ENCODE data around the gene SRRM3. TPM values are rescaled to one million over a fixed set of nuclear protein-coding genes. Genes with fewer than 3 reads are reported as not detected.
"Not testable (repeated sequence)": the region's sequence is repeated elsewhere in the genome, so short reads cannot be mapped to it uniquely, and the experiment has no call there.

Gene SRRM3
- total RNA-seq, 4 donors from 2014 or later, result 0.22 to 3.1 (median 2.4) TPM

- Histone ChIP-seq H3K36me3 (no peaks in the 10 kb centered on the region), H3K4me3 (no peak overlapping the region), H3K4me1 (peaks cover 0 to 28% (median 7%) of the 10 kb centered on the region in 4 donors), H3K9me3 (no peaks in the 10 kb centered on the region), H3K27ac (peak overlapping the region in 2 of 4 donors; percentile 17 to 78), H3K27me3 (no peaks in the 10 kb centered on the region)
- TF ChIP-seq CTCF (IDR thresholded peaks at IDR 0.05), result peak; percentile 100
- TF ChIP-seq EP300 (IDR thresholded peaks at IDR 0.05), result peak; percentile 73 to 79
- peak; percentile 15 to 25 for TF ChIP-seq POLR2A (IDR thresholded peaks at IDR 0.05)
- 6 to 10% methylated on average over 12 to 15 of the region's 15 CpGs for WGBS, 2 donors
- peak; percentile 95 to 98 for DNase-seq (ENCODE audit: low spot score in 2 of 2)
Observed at GRCh38 chr7:76314042-76314721, 112.5 kb downstream of the SRRM3 start.

GRCh38 chr7:76314740-76315139 is 113.0 kb downstream of the SRRM3 start:
- not testable (repeated sequence) for H3K4me3 ChIP-seq; H3K27me3 ChIP-seq; H3K9me3 ChIP-seq; H3K36me3 ChIP-seq; DNase-seq (ENCODE audit: low spot score in 2 of 2)
- H3K27ac ChIP-seq, result peak overlapping the region in 1 of 4 donors; percentile 78
- peaks cover 0 to 33% (median 12%) of the 10 kb centered on the region in 4 donors for H3K4me1 ChIP-seq
- WGBS, 2 donors, result 63 to 70% methylated on average over 6 of the region's 6 CpGs

GRCh38 chr7:76315364-76315763 is 113.7 kb downstream of the SRRM3 start:
- TF ChIP-seq EP300 (IDR thresholded peaks at IDR 0.05) (no peak), CTCF (IDR thresholded peaks at IDR 0.05) (no peak), POLR2A (IDR thresholded peaks at IDR 0.05) (no peak)
- 62 to 64% methylated on average over 5 of the region's 5 CpGs for WGBS, 2 donors

GRCh38 chr7:76316984-76317781 is 115.5 kb downstream of the SRRM3 start:
- Histone ChIP-seq H3K4me3 (peak overlapping the region; percentile 77 to 90 (median 84)), H3K4me1 (peaks cover 0 to 34% (median 11%) of the 10 kb centered on the region in 4 donors), H3K36me3 (peaks cover 0 to 4% (median 0%) of the 10 kb centered on the region in 3 donors), H3K27ac (peak overlapping the region; percentile 94 to 97 (median 96)), H3K27me3 (no peaks in the 10 kb centered on the region), H3K9me3 (no peaks in the 10 kb centered on the region)
- TF ChIP-seq CTCF (IDR thresholded peaks at IDR 0.05), result no peak
- no peak for TF ChIP-seq POLR2A (IDR thresholded peaks at IDR 0.05)
- TF ChIP-seq EP300 (IDR thresholded peaks at IDR 0.05), result no peak
- WGBS, 2 donors, result 58 to 61% methylated on average over 14 of the region's 14 CpGs
- DNase-seq (ENCODE audit: low spot score in 2 of 2), result no peak

More at GRCh38 chr7:76315364-76315763, 113.7 kb downstream of the SRRM3 start:
- no peak overlapping the region for H3K27ac ChIP-seq
- H3K9me3 ChIP-seq, result no peaks in the 10 kb centered on the region
- H3K36me3 ChIP-seq, result peaks cover 0 to 4% (median 0%) of the 10 kb centered on the region in 3 donors
- no peak for DNase-seq (ENCODE audit: low spot score in 2 of 2)
- H3K4me1 ChIP-seq, result peaks cover 0 to 36% (median 12%) of the 10 kb centered on the region in 4 donors
- H3K4me3 ChIP-seq, result no peak overlapping the region
- H3K27me3 ChIP-seq, result no peaks in the 10 kb centered on the region

- H3K27me3 ChIP-seq, result no peaks in the 10 kb centered on the region
- peak; percentile 92 to 96 for DNase-seq (ENCODE audit: low spot score in 2 of 2)
- H3K36me3 ChIP-seq, result peaks cover 0 to 4% (median 0%) of the 10 kb centered on the region in 3 donors
- H3K4me3 ChIP-seq, result peak overlapping the region; percentile 77 to 90 (median 84)
- H3K27ac ChIP-seq, result peak overlapping the region; percentile 94 to 97 (median 96)
- H3K4me1 ChIP-seq, result peaks cover 0 to 41% (median 11%) of the 10 kb centered on the region in 4 donors
- TF ChIP-seq CTCF (IDR thresholded peaks at IDR 0.05) (peak in 1 of 5 experiments; percentile 23), POLR2A (IDR thresholded peaks at IDR 0.05) (peak; percentile 87 to 94), EP300 (IDR thresholded peaks at IDR 0.05) (peak; percentile 79 to 94)
- H3K9me3 ChIP-seq, result no peaks in the 10 kb centered on the region
- 0% methylated on average over 40 of the region's 50 CpGs for WGBS, 2 donors
Observed at GRCh38 chr7:76317782-76318487, 116.2 kb downstream of the SRRM3 start.

All from tibial nerve (tissue), 4 donors.